ENCODE data around the gene MALT1.
"Not testable (repeated sequence)": the region's sequence is repeated elsewhere in the genome, so short reads cannot be mapped to it uniquely, and the experiment has no call there.

Gene MALT1

DNA sequence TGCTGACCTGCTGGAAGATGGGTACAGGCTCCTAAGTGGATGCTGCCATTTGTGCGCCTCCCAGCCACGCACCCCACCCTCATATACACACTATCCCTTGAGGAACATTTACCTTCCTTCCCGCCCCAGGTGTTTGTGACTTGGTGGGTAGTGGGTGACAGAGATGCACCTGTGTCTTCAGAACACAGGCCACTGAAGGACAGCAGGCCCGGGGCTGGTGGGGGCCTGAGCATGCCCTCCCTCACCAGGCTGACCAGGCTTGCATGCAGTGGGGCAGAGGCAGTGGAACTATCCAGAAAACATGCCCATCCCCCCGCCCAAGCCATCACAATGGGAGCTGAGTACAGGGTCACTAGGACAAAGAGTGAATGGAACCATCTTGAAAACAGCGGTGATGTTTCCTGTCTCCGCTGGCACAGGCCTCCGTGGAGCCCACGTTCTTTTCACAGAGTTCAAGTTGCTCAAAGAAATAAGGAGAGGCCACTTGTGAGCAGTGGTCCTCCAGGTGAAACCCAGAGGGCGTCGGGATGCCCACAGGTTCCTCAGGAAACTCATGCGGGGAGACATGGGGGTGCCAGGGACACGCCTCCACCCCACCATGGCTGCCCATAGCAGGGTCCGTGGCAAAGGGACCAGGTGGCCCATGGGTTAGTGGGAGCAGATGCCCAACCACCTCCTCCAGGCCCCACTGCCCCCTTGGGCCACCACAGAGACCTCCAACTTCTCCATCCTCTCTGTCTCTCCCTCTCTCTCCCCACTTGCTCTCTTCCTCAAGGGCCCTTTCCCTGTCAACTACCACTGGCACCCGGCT is 90.9 kb downstream of the MALT1 start:
- in situ Hi-C loops (cut with HindIII; ENCODE audit: low pct_unique_long_range_greater_than_20kb, low sequenced_read_pairs): no loop called here

DNA sequence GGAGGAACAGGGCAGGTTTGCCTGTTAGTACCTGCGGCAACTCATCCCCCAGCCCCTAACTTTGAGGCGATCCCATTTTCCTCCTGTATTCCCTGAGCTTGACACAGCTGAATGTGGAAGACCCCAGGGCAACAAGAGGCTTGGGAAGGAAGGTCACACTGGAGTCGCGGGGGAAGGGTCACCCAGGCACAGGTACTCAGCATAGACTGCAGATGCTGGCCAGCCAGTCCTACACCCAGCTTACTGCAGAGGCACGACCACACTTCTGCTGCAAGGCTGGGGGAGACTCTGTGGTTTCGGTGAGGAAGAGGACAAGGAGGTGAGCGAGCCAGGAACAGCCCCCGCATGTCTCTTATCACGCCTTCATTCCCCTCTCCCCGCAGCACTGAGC is 91.5 kb downstream of the MALT1 start:
- in situ Hi-C loops (cut with HindIII; ENCODE audit: low pct_unique_long_range_greater_than_20kb, low sequenced_read_pairs): no loop called here
- DNase-seq (ENCODE audit: low read depth in 1 of 2, low spot score in 1 of 2): no peak
- no peak for TF ChIP-seq JUND (IDR thresholded peaks at IDR 0.05; ENCODE audit: low read depth)

More for the DNA sequence above, 90.9 kb downstream of the MALT1 start:
- no peak for DNase-seq (ENCODE audit: low read depth in 1 of 2, low spot score in 1 of 2)
- no peak for TF ChIP-seq JUND (IDR thresholded peaks at IDR 0.05; ENCODE audit: low read depth)

DNA sequence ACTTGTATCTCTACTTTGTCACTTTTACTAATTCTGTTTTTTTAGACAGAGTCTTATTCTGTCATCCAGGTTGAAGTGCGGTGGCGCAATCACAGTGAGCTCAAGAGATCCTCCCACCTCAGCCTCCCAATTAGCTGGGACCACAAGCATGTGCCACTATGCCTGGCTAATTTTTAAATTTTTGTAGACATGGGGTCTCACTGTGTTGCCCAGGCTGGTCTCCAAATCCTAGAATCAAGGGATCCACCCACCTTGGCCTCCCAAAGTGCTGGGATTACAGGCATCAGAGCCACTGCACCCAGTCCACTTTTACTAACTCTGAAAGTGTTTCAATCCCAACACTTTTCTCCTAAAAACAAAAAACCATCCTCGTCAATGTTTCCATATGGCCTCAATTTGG is 94.9 kb downstream of the MALT1 start:
- DNase-seq (ENCODE audit: low read depth in 1 of 2, low spot score in 1 of 2): no peak
- in situ Hi-C loops (cut with HindIII; ENCODE audit: low pct_unique_long_range_greater_than_20kb, low sequenced_read_pairs): no loop called here
- no peak for TF ChIP-seq JUND (IDR thresholded peaks at IDR 0.05; ENCODE audit: low read depth)

DNA sequence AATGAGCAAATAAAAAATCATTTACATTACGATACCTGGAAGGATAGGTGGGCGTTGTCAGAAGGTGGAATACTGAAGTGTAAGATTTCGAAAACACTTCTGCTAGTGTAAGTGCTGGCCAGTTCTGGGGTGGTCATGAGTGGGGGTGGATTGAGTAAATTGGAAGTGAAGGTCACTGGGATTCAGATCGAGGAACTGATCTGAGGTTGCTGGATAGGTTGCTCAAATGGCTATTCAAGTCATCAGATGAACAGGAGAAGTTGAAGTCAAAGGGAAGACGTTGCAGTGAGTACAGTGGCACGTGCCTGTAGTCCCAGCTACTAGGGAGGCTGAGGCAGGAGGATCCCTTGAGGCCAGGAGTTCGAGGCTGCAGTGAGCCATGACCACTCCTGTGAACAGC is 95.7 kb downstream of the MALT1 start:
- in situ Hi-C loops (cut with HindIII; ENCODE audit: low pct_unique_long_range_greater_than_20kb, low sequenced_read_pairs): no loop called here
- no peak for DNase-seq (ENCODE audit: low read depth in 1 of 2, low spot score in 1 of 2)
- no peak for TF ChIP-seq JUND (IDR thresholded peaks at IDR 0.05; ENCODE audit: low read depth)

DNA sequence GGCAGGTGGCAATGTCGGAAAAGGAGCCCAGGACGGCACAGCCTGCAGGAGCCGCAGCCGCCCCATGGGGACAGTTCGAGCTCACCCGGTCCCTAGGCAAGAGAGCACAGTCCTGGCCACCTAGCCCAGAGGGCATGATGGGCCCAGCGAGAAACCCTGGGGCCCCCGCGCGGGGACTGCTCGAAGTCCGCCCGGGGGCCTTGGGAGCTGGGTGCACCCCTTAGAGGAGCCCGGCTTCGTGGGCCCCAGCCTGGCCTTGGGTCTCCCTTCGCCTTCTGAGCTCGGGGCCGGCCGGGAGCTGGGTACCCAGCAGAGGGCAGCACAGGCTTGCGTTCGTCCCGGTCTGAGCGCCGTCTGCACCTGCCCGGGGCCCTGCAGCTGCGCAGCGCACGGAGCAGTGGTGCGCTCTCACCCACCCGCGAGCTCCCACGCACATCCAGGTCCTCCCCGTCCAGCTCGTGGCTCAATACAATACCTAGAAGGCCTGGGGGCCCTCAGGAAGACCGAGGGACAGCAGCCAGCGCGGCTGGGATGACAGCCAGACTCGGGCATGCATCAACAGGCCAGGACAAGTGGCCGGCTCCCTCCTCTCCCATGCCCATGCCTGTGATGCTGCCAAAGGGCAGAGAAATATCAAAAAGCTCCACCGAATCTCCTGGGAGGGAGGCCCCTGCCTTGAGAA is 97.2 kb downstream of the MALT1 start:
- TF ChIP-seq JUND (IDR thresholded peaks at IDR 0.05; ENCODE audit: low read depth): no peak
- peak; percentile 59 to 68 for DNase-seq (ENCODE audit: low read depth in 1 of 2, low spot score in 1 of 2)
- in situ Hi-C loops (cut with HindIII; ENCODE audit: low pct_unique_long_range_greater_than_20kb, low sequenced_read_pairs): no loop called here

DNA sequence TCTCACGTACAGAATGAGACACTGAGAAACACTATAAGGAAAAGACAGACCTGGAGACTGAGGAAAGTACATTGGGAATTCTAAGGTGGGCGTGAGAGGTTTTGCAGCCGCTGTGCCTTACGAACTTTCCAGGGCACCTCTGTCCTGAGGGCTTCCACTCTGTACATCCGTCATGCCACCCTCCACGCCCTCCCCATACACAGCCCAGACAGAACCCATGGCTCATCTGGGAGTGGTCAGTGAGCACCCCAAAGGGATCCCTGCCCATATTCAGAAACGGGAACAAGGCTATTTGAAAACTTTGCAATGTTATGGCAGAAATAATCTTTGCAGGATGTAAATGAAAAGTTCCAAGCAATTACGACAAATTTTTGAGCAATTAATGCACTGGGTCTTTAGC is 98.1 kb downstream of the MALT1 start:
- no peak for TF ChIP-seq JUND (IDR thresholded peaks at IDR 0.05; ENCODE audit: low read depth)
- in situ Hi-C loops (cut with HindIII; ENCODE audit: low pct_unique_long_range_greater_than_20kb, low sequenced_read_pairs): no loop called here
- no peak for DNase-seq (ENCODE audit: low read depth in 1 of 2, low spot score in 1 of 2)

DNA sequence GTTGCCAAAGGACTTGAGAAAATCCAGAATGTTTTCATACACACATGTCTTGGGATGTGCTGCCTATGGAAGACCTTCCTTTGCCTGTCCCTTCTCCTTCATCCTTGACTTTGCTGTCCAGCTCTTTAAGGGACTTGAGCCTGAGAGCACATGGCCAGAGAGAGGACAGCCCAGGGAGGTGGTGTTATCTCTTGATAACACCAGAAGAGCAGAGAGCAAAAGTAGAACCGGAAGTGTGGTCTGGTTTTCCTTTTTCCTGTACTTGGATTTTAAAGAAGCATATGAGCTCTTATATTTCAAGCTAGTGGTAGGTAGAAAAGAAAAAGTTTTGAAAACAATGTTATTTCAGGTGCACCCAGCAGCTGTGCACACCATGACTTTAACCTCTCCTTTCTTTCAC is 99.3 kb downstream of the MALT1 start:
- DNase-seq (ENCODE audit: low read depth in 1 of 2, low spot score in 1 of 2): no peak
- TF ChIP-seq JUND (IDR thresholded peaks at IDR 0.05; ENCODE audit: low read depth): no peak
- in situ Hi-C loops (cut with HindIII; ENCODE audit: low pct_unique_long_range_greater_than_20kb, low sequenced_read_pairs): no loop called here

DNA sequence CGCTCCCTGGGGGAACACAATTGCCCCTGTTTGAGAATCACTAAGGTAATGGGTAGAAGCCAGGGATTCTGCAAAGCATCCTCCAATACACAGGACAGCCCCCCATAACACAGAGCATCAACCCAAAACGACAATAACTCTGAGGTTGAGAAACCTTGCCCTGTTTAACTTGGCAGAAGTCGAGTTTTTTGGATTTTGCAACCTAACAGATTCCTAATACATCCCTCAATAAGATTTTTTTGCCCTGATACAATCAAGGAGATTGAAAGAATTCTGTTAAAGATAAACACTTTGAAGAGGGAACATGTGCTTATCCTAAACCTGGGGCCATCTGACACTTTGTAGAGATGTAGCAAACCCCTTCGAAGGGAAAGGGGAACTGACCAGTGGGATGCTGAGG is 100.9 kb downstream of the MALT1 start:
- TF ChIP-seq JUND (IDR thresholded peaks at IDR 0.05; ENCODE audit: low read depth): no peak
- no peak for DNase-seq (ENCODE audit: low read depth in 1 of 2, low spot score in 1 of 2)
- in situ Hi-C loops (cut with HindIII; ENCODE audit: low pct_unique_long_range_greater_than_20kb, low sequenced_read_pairs): no loop called here

DNA sequence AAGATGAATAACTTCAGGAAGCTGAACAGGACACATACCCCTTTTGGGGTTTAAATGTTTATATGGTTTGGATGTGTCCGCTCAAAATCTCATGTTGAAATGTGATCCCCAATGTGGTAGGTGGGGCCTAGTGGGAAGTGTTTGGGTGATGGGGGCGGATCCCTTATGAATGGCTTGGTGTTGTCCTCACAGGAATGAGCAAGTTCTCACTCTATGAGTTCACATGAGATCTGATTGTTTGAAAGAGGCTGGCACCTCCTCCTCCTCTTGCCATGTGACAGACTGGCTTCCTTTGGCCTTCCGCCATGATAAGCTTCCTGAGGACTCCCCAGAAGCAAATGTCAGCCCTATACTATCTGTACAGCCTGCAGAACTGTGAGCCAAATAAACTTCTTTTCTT is 104.8 kb downstream of the MALT1 start:
- DNase-seq (ENCODE audit: low read depth in 1 of 2, low spot score in 1 of 2): peak in 1 of 2 experiments; percentile 66
- TF ChIP-seq JUND (IDR thresholded peaks at IDR 0.05; ENCODE audit: low read depth): no peak
- in situ Hi-C loops (cut with HindIII; ENCODE audit: low pct_unique_long_range_greater_than_20kb, low sequenced_read_pairs): no loop called here

DNA sequence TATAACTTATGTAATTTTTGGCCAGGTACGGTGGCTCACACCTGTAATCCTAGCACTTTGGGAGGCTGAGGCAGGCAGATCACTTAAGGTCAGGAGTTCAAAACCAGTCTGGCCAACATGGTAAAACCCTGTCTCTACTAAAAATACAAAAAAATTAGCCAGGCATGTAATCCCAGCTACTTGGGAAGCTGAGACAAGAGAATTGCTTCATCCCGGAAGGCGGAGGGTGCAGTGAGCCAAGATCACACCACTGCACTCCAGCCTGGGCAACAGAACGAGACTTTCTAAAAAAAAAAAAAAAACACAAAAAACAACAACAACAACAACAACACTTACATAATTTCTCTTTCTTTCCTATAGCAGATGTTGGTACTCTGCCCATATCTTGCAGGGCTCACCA is 105.3 kb downstream of the MALT1 start:
- DNase-seq (ENCODE audit: low read depth in 1 of 2, low spot score in 1 of 2); in situ Hi-C loops (cut with HindIII; ENCODE audit: low pct_unique_long_range_greater_than_20kb, low sequenced_read_pairs): not testable (repeated sequence)

DNA sequence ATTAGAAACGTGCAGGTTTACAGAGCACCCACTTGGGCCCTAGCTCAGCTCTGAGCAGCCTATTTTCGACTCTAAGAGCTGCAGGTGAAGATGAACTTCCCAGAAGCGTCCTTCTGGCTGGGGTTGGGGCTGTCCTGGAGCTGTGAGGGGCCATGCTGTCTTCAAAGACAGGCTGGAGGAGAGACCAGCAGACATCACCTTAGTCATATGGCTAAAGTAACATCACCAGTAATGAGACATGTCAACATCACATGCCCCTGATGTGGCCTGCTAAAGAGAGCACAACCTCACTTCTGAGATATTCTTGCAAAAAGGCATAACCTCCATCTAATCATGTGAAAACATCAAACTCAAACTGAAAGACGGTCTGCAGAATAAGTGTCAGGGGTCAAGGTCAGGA is 106.2 kb downstream of the MALT1 start:
- in situ Hi-C loops (cut with HindIII; ENCODE audit: low pct_unique_long_range_greater_than_20kb, low sequenced_read_pairs): no loop called here
- no peak for DNase-seq (ENCODE audit: low read depth in 1 of 2, low spot score in 1 of 2)

DNA sequence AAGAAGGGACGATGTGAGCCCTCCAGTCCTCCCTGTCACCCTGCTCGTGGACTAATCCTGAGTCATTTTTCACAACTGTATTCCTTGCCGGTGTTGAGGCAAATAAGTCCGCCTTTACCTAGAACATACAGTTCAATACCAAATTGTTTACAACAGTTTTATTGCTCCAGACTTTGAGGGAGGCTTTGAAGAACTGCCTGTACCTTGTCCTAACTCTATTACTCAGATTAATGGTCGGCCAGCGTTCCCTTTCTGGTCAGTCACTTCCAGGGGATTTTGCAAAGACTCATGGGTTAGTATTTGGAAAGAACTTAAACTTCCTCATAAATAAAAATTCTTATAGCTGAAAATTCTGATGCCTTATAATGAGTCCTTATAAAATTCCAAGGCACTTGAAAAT is 108.3 kb downstream of the MALT1 start:
- no peak for DNase-seq (ENCODE audit: low read depth in 1 of 2, low spot score in 1 of 2)
- in situ Hi-C loops (cut with HindIII; ENCODE audit: low pct_unique_long_range_greater_than_20kb, low sequenced_read_pairs): no loop called here
- no peak for TF ChIP-seq JUND (IDR thresholded peaks at IDR 0.05; ENCODE audit: low read depth)

More for the DNA sequence above, 106.2 kb downstream of the MALT1 start:
- no peak for TF ChIP-seq JUND (IDR thresholded peaks at IDR 0.05; ENCODE audit: low read depth)

DNA sequence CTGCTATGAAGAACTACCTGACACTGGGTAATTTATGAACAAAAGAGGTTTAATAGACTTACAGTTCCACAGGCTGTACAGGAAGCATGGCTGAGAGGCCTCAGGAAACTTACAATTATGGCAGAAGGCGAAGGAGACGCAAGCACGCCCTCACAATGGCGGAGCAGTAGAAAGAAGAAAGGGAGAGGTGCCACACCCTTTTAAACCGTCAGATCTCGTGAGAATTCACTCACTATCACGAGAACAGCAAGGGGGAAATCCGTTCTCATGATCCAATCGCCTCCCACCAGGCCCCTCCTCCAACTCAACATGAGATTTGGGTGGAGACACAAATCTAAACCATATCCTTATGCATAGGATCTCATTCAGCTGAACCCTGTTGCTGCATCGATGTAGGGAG is 108.8 kb downstream of the MALT1 start:
- TF ChIP-seq JUND (IDR thresholded peaks at IDR 0.05; ENCODE audit: low read depth): no peak
- DNase-seq (ENCODE audit: low read depth in 1 of 2, low spot score in 1 of 2): no peak
- in situ Hi-C loops (cut with HindIII; ENCODE audit: low pct_unique_long_range_greater_than_20kb, low sequenced_read_pairs): no loop called here
